Activated CD4-positive, alpha-beta T cell treated with anti-CD3 and anti-CD28 coated beads, Interleukin-2, amount 50 U/mL, for 24 hours (primary cell): Measurements from ENCODE around the gene UBL7.
A peak's percentile ranks its signal among the peaks of the same experiment; 100 is the strongest.

Experiments used
- DNase-seq, 2 donors: peaks; one replicate each; pipeline ENCODE4 v3.0.0-alpha.2; 2020; ENCODE audit warnings: low read depth in 1 of 2, low spot score in 1 of 2

The UBL7 gene

GRCh38 chr15:74409225-74409624 is 51.7 kb downstream of the UBL7 start:
- no peak for DNase-seq

- no peak for DNase-seq
Observed at GRCh38 chr15:74408815-74409214, 52.1 kb downstream of the UBL7 start.

DNA sequence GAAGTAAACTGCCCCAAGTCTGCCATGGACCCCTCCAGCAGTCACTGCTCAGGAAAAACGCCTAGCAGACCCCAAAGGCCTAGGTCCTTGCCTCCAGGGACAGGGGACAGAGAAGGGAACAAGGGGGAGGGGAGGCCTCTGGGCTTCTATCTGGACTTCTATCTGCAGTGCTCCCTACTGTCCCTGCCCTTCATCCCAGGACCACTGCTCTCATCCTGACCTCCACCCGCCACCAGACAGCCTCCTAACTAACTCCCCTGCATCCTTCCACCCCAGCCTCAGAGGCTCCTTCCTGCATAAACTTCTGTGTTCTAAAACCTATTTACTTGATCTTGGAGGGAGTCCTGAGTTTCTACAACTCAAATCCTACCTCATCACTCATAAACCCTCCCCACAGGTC is 52.6 kb downstream of the UBL7 start:
- DNase-seq: no peak

DNA sequence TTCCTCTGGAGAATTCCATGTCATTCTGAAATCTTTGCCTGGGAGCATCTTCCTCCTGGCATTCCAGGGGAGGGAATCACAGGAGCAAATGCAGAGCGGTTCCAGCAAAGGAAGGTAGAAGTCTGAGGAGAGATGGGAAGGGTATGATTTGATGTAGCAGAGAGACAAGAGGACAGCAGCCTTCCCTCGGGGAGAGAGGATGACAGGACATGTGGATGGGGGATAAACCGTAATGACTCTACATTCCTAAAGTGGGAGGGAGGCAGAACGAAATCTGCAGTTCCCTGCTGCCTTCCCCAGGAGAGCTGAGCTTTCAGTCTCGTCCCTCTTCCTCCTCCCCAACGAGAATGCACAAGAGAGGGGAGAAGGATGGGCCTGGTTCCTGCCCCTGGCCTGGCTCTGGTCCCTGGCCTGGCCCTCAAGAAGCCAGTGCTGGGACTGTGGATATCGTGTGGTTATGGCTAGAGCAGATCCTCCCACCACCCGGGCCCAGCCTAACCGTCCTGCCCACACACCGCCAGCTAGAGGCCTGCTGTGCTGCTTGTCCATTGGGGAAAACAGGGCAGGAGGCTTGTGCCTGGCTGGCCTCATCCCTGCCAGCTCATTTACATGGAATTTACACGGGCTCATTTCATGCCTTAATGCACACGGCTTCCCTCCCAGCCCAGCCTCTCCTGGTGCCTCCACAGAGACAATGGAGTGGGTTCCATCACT is 53.8 kb downstream of the UBL7 start:
- DNase-seq: no peak

- DNase-seq: no peak
Observed at GRCh38 chr15:74406517-74406916, 54.4 kb downstream of the UBL7 start.

GRCh38 chr15:74405823-74406222 is 55.1 kb downstream of the UBL7 start:
- DNase-seq: no peak

GRCh38 chr15:74403991-74404563 is 56.9 kb downstream of the UBL7 start:
- DNase-seq: no peak

DNA sequence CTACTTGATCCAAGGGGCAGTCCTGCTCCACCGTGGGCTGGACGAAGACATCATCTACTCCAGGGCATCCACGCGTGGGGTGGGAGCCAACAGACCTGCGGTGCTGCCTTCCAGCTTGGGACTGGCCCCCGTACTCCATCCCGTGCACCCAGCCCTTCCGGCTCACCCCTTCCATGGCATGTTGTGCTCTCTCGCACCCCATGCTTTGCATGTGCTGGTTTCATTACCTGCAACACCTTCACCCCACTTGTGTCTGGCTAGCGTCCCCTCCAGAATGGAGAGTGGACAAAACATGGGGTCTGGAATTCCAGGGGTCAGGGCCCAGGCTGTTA is 57.4 kb downstream of the UBL7 start:
- DNase-seq: no peak

GRCh38 chr15:74402873-74403587 is 57.9 kb downstream of the UBL7 start:
- DNase-seq: peak; percentile 54 to 82

GRCh38 chr15:74402337-74402841 is 58.6 kb downstream of the UBL7 start:
- DNase-seq: no peak

DNA sequence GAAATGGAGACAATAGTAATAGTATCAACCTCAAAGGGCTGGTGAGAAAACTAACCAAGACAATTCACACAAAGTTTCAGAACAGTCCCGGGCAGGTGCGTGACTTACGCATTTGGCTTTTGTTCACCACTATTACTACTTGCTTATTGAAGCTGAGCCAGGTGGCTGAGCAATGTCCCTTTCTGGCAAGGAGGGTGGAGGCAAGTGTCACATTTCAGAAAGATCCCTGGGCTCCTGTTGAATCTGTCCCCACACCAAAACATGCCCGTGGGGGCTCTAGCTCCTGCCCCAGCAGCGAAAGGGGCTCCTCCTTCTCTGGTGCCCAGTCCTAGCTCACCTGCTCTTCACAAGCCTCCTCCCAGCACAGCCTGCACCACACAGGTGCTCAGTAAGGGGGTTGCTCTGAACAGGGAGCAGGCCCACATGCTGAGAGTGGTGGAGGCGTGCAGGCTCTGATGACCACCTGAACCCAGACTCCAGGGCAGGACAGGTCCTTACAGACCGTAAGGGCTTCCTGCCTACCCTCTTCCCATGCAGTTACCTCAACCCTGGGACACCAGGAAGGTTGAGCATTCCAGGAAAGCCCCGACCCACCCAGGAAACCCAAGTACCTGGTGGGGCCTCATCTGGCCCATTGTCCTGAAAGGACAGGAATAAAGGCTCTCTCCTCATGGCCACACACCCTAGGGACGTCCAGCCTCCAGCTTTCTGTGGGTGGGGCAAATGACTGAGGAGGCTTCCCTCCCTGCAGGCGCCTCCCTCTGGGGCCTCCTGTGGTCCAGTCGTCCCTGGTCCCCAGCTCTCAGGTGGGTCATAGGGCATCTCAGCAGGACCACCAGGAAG is 59.8 kb downstream of the UBL7 start:
- no peak for DNase-seq

- no peak for DNase-seq
Observed at GRCh38 chr15:74400313-74400860, 60.6 kb downstream of the UBL7 start.

GRCh38 chr15:74399511-74400312 is 61.2 kb downstream of the UBL7 start:
- DNase-seq: no peak

GRCh38 chr15:74399100-74399499 is 61.9 kb downstream of the UBL7 start:
- no peak for DNase-seq

- DNase-seq: no peak
Observed at GRCh38 chr15:74398183-74398582, 62.8 kb downstream of the UBL7 start.

- no peak for DNase-seq
Observed at GRCh38 chr15:74397239-74398068, 63.5 kb downstream of the UBL7 start.

DNA sequence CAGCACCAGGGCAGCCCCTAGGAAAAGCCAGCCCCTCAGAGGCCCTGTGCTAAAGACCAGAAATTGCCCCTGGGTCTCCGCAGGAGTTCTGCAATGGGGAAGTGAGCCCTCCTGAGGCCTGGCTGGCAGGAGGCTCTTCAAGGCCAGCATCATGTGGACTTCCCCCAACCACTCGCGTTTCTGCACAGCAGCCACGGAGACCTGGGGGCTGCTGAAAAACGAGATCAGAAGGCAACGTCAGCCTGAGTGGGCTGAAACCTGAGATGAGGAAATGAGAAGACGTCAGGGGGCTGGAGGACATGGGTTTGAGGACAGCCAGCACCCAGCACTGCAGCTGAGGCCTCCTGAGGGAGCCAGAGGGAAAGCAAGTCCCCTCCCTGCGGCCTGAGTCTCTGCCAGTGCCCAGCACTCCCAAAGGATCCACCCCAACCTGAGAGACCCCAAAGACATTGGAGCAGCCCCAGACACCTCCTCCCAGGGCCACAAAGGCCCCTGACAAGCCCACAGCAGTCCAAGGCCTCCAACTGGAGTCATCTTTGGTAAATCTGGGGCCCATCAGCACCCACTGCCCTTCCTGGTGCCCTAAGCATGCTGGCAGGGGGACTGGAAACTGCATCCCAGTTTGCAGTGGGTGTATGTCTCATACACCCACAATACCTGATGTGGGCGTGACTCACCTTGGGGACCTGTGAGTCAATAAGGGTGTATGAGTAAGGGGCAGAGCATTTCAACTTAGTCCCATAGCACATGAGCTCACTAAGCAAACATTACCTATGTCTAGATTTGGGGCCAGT is 64.3 kb downstream of the UBL7 start:
- peak; percentile 37 to 66 for DNase-seq

GRCh38 chr15:74396146-74396438 is 64.9 kb downstream of the UBL7 start:
- no peak for DNase-seq
